Measurements from ENCODE around the gene SELENOF.

- TF ChIP-seq GATA2 (IDR thresholded peaks at IDR 0.05; ENCODE audit: low read depth, low read length), result no peak
- no peak for TF ChIP-seq GATA3 (IDR thresholded peaks at IDR 0.05; ENCODE audit: low read depth, low read length)
Observed at GRCh38 chr1:86912281-86912900, 1.5 kb downstream of the SELENOF start.

Data from SH-SY5Y (cell line).